ENCODE results near the gene PDLIM7.

The PDLIM7 gene

GRCh38 chr5:177510567-177511053 lies 13.2 kb upstream of the PDLIM7 start:
- H2BK12ac ChIP-seq (ENCODE audit: low read length in 2 of 2) = no peak overlapping the region
- peaks cover 36% of the 10 kb centered on the region for H3K79me1 ChIP-seq (replicated peaks; ENCODE audit: low read length, poor library complexity, severe bottlenecking)
- H4K8ac ChIP-seq (ENCODE audit: low read length) = no peak overlapping the region
- H3K9me3 ChIP-seq (ENCODE audit: control insufficient read depth, low read length) = no peaks in the 10 kb centered on the region
- H3K4ac ChIP-seq (ENCODE audit: low read depth in 1 of 2, low read length in 2 of 2) = no peak overlapping the region
- H2BK5ac ChIP-seq (ENCODE audit: low read depth, low read length, poor library complexity, severe bottlenecking) = no peak overlapping the region
- peaks cover 12% of the 10 kb centered on the region for H3K4me1 ChIP-seq (ENCODE audit: control insufficient read depth, insufficient read depth, low read depth, low read length)
- no peak overlapping the region for H3K18ac ChIP-seq (ENCODE audit: low read depth in 1 of 2, low read length in 2 of 2)
- H3K4me3 ChIP-seq (ENCODE audit: insufficient read depth in 1 of 2, low read depth in 1 of 2, low read length in 2 of 2) = no peak overlapping the region
- H3K27ac ChIP-seq (ENCODE audit: low read length, poor library complexity, severe bottlenecking) = no peak overlapping the region
- no peaks in the 10 kb centered on the region for H3K27me3 ChIP-seq (ENCODE audit: control insufficient read depth in 1 of 2, insufficient read depth in 1 of 2, low read length in 2 of 2)
- H2AK5ac ChIP-seq (ENCODE audit: low read length, severe bottlenecking) = no peak overlapping the region
- no peak overlapping the region for H3K9ac ChIP-seq (ENCODE audit: low read length)
- 97% methylated on average over 15 of the region's 15 CpGs for WGBS
- H2AFZ ChIP-seq (ENCODE audit: low read depth, low read length) = no peak overlapping the region
- H3K4me2 ChIP-seq (ENCODE audit: low read length, poor library complexity, severe bottlenecking) = no peak overlapping the region
- H2BK120ac ChIP-seq (ENCODE audit: low read depth, low read length) = no peak overlapping the region
- no peak overlapping the region for H3K23ac ChIP-seq (ENCODE audit: low read length in 2 of 2)
- no peak overlapping the region for H4K91ac ChIP-seq (ENCODE audit: low read length)
- peaks cover 54 to 81% of the 10 kb centered on the region in 2 experiments for H3K36me3 ChIP-seq (ENCODE audit: control insufficient read depth in 1 of 2, insufficient read depth in 2 of 2, low read depth in 1 of 2, low read length in 2 of 2)
- no peak overlapping the region for H2BK15ac ChIP-seq (ENCODE audit: low read depth, poor library complexity, severe bottlenecking)
- no peak overlapping the region for H3K14ac ChIP-seq (ENCODE audit: low read length in 2 of 2)
- no peak for DNase-seq

GRCh38 chr5:177509991-177510566 lies 12.7 kb upstream of the PDLIM7 start:
- Histone ChIP-seq H3K4me1 (ENCODE audit: control insufficient read depth, insufficient read depth, low read depth, low read length) (peaks cover 11% of the 10 kb centered on the region), H3K4ac (ENCODE audit: low read depth in 1 of 2, low read length in 2 of 2) (no peak overlapping the region), H3K14ac (ENCODE audit: low read length in 2 of 2) (no peak overlapping the region), H2AFZ (ENCODE audit: low read depth, low read length) (no peak overlapping the region), H3K23ac (ENCODE audit: low read length in 2 of 2) (no peak overlapping the region), H3K36me3 (ENCODE audit: control insufficient read depth in 1 of 2, insufficient read depth in 2 of 2, low read depth in 1 of 2, low read length in 2 of 2) (peaks cover 48 to 77% of the 10 kb centered on the region in 2 experiments), H2BK120ac (ENCODE audit: low read depth, low read length) (no peak overlapping the region), H3K18ac (ENCODE audit: low read depth in 1 of 2, low read length in 2 of 2) (no peak overlapping the region), H2BK12ac (ENCODE audit: low read length in 2 of 2) (no peak overlapping the region), H2BK5ac (ENCODE audit: low read depth, low read length, poor library complexity, severe bottlenecking) (no peak overlapping the region), H2AK5ac (ENCODE audit: low read length, severe bottlenecking) (no peak overlapping the region), H2BK15ac (ENCODE audit: low read depth, poor library complexity, severe bottlenecking) (no peak overlapping the region), H3K9me3 (ENCODE audit: control insufficient read depth, low read length) (no peaks in the 10 kb centered on the region), H3K4me3 (ENCODE audit: insufficient read depth in 1 of 2, low read depth in 1 of 2, low read length in 2 of 2) (no peak overlapping the region), H3K9ac (ENCODE audit: low read length) (no peak overlapping the region), H3K27me3 (ENCODE audit: control insufficient read depth in 1 of 2, insufficient read depth in 1 of 2, low read length in 2 of 2) (no peaks in the 10 kb centered on the region), H3K79me1 (replicated peaks; ENCODE audit: low read length, poor library complexity, severe bottlenecking) (peaks cover 31% of the 10 kb centered on the region), H4K91ac (ENCODE audit: low read length) (no peak overlapping the region), H3K27ac (ENCODE audit: low read length, poor library complexity, severe bottlenecking) (no peak overlapping the region), H3K4me2 (ENCODE audit: low read length, poor library complexity, severe bottlenecking) (no peak overlapping the region), H4K8ac (ENCODE audit: low read length) (no peak overlapping the region)
- no peak for DNase-seq
- WGBS = 92% methylated on average over 11 of the region's 11 CpGs

- no peak within 1 kb of the TSS for H4K8ac ChIP-seq (ENCODE audit: low read length)
- peaks cover 25% of the 10 kb centered on the region for H3K79me1 ChIP-seq (replicated peaks; ENCODE audit: low read length, poor library complexity, severe bottlenecking)
- H3K4me1 ChIP-seq (ENCODE audit: control insufficient read depth, insufficient read depth, low read depth, low read length) = peaks cover 6% of the 10 kb centered on the region
- peaks cover 42 to 75% of the 10 kb centered on the region in 2 experiments for H3K36me3 ChIP-seq (ENCODE audit: control insufficient read depth in 1 of 2, insufficient read depth in 2 of 2, low read depth in 1 of 2, low read length in 2 of 2)
- no peak within 1 kb of the TSS for H2AFZ ChIP-seq (ENCODE audit: low read depth, low read length)
- H2BK12ac ChIP-seq (ENCODE audit: low read length in 2 of 2) = no peak within 1 kb of the TSS
- no peak within 1 kb of the TSS for H3K14ac ChIP-seq (ENCODE audit: low read length in 2 of 2)
- no peak within 1 kb of the TSS for H3K9ac ChIP-seq (ENCODE audit: low read length)
- no peak within 1 kb of the TSS for H4K91ac ChIP-seq (ENCODE audit: low read length)
- no peak within 1 kb of the TSS for H2BK5ac ChIP-seq (ENCODE audit: low read depth, low read length, poor library complexity, severe bottlenecking)
- no peak within 1 kb of the TSS for H2BK120ac ChIP-seq (ENCODE audit: low read depth, low read length)
- H2AK5ac ChIP-seq (ENCODE audit: low read length, severe bottlenecking) = peak within 1 kb of the TSS; percentile 9
- H3K4me3 ChIP-seq (ENCODE audit: insufficient read depth in 1 of 2, low read depth in 1 of 2, low read length in 2 of 2) = no peak within 1 kb of the TSS
- H3K27me3 ChIP-seq (ENCODE audit: control insufficient read depth in 1 of 2, insufficient read depth in 1 of 2, low read length in 2 of 2) = no peaks in the 10 kb centered on the region
- no peak within 1 kb of the TSS for H2BK15ac ChIP-seq (ENCODE audit: low read depth, poor library complexity, severe bottlenecking)
- 65% methylated on average over 20 of the region's 20 CpGs for WGBS
- H3K23ac ChIP-seq (ENCODE audit: low read length in 2 of 2) = no peak within 1 kb of the TSS
- H3K18ac ChIP-seq (ENCODE audit: low read depth in 1 of 2, low read length in 2 of 2) = peak within 1 kb of the TSS in 1 of 2 experiments; percentile 3
- H3K27ac ChIP-seq (ENCODE audit: low read length, poor library complexity, severe bottlenecking) = no peak within 1 kb of the TSS
- DNase-seq = no peak
- no peaks in the 10 kb centered on the region for H3K9me3 ChIP-seq (ENCODE audit: control insufficient read depth, low read length)
- no peak within 1 kb of the TSS for H3K4me2 ChIP-seq (ENCODE audit: low read length, poor library complexity, severe bottlenecking)
- H3K4ac ChIP-seq (ENCODE audit: low read depth in 1 of 2, low read length in 2 of 2) = no peak within 1 kb of the TSS
Observed at GRCh38 chr5:177509381-177509951, 12.1 kb upstream of the PDLIM7 start, which contains the start of gene DOK3. Gene DOK3, minus strand, starts transcription at chr5:177509826. Its CDS starts 286 bp downstream, at chr5:177509540.

GRCh38 chr5:177508837-177509236 lies 11.4 kb upstream of the PDLIM7 start:
- no peak overlapping the region for H3K4me3 ChIP-seq (ENCODE audit: insufficient read depth in 1 of 2, low read depth in 1 of 2, low read length in 2 of 2)
- no peak for DNase-seq
- H4K91ac ChIP-seq (ENCODE audit: low read length) = no peak overlapping the region
- H2BK5ac ChIP-seq (ENCODE audit: low read depth, low read length, poor library complexity, severe bottlenecking) = no peak overlapping the region
- no peak overlapping the region for H3K14ac ChIP-seq (ENCODE audit: low read length in 2 of 2)
- H2AFZ ChIP-seq (ENCODE audit: low read depth, low read length) = no peak overlapping the region
- H3K4ac ChIP-seq (ENCODE audit: low read depth in 1 of 2, low read length in 2 of 2) = no peak overlapping the region
- H3K27me3 ChIP-seq (ENCODE audit: control insufficient read depth in 1 of 2, insufficient read depth in 1 of 2, low read length in 2 of 2) = no peaks in the 10 kb centered on the region
- H3K79me1 ChIP-seq (replicated peaks; ENCODE audit: low read length, poor library complexity, severe bottlenecking) = peaks cover 19% of the 10 kb centered on the region
- H3K27ac ChIP-seq (ENCODE audit: low read length, poor library complexity, severe bottlenecking) = no peak overlapping the region
- no peak overlapping the region for H3K23ac ChIP-seq (ENCODE audit: low read length in 2 of 2)
- no peak overlapping the region for H3K4me2 ChIP-seq (ENCODE audit: low read length, poor library complexity, severe bottlenecking)
- H2BK12ac ChIP-seq (ENCODE audit: low read length in 2 of 2) = no peak overlapping the region
- no peaks in the 10 kb centered on the region for H3K9me3 ChIP-seq (ENCODE audit: control insufficient read depth, low read length)
- WGBS = 78% methylated on average over 8 of the region's 8 CpGs
- no peak overlapping the region for H2BK15ac ChIP-seq (ENCODE audit: low read depth, poor library complexity, severe bottlenecking)
- H3K36me3 ChIP-seq (ENCODE audit: control insufficient read depth in 1 of 2, insufficient read depth in 2 of 2, low read depth in 1 of 2, low read length in 2 of 2) = peaks cover 36 to 75% of the 10 kb centered on the region in 2 experiments
- H3K9ac ChIP-seq (ENCODE audit: low read length) = no peak overlapping the region
- no peak overlapping the region for H2AK5ac ChIP-seq (ENCODE audit: low read length, severe bottlenecking)
- peaks cover 6% of the 10 kb centered on the region for H3K4me1 ChIP-seq (ENCODE audit: control insufficient read depth, insufficient read depth, low read depth, low read length)
- H2BK120ac ChIP-seq (ENCODE audit: low read depth, low read length) = no peak overlapping the region
- H3K18ac ChIP-seq (ENCODE audit: low read depth in 1 of 2, low read length in 2 of 2) = peak overlapping the region in 1 of 2 experiments; percentile 3
- no peak overlapping the region for H4K8ac ChIP-seq (ENCODE audit: low read length)

Measured in mesenchymal stem cell (in vitro differentiated cells and primary cell).